ENCODE measurements around the gene HIVEP3. TPM values are rescaled to one million over a fixed set of nuclear protein-coding genes. Genes with fewer than 3 reads are reported as not detected.

The HIVEP3 gene
- total and polyA plus RNA-seq, 2 donors (not counting 1 experiment from before 2014, with no cell fraction given), result 2.0 to 5.1 TPM

- peaks cover 63 to 76% of the 10 kb centered on the region in 2 donors for H3K4me1 ChIP-seq (ENCODE audit: control insufficient read depth in 2 of 2, insufficient read depth in 2 of 2, low read length in 2 of 2)
- no peak overlapping the region for H3K9ac ChIP-seq (ENCODE audit: low read length)
- 40% methylated on average over 2 of the region's 8 CpGs for WGBS (ENCODE audit: insufficient coverage)
- POLR2A ChIA-PET, result interaction anchor here (0.6 to 1.0 kb wide), 3 partner anchors 17 to 697 kb away, joined by 3 read pairs; no protein-coding TSS in a partner anchor
- H4K20me1 ChIP-seq (ENCODE audit: control insufficient read depth, insufficient read depth, low read length, poor library complexity, severe bottlenecking), result no peaks in the 10 kb centered on the region
- H3K4me2 ChIP-seq (replicated peaks; ENCODE audit: low read depth, low read length, poor library complexity, severe bottlenecking), result peak overlapping the region; percentile 53
- CTCF ChIA-PET, result no interaction called here
- no peak overlapping the region for H3K4me3 ChIP-seq (ENCODE audit: control extremely low read depth in 1 of 5, extremely low read depth in 1 of 5, insufficient read depth in 1 of 5, low read depth in 2 of 5, low read length in 4 of 5)
- no peak for DNase-seq
- ATAC-seq (ENCODE audit: low read depth), result no peak
- Mint-ChIP-seq H3K4me3 (peak overlapping the region; percentile 33), H3K9me3 (ENCODE audit: insufficient read depth) (no peaks in the 10 kb centered on the region), H3K4me1 (peaks cover 49% of the 10 kb centered on the region), H3K27me3 (no peaks in the 10 kb centered on the region), H3K27ac (no peak overlapping the region)
- no peaks in the 10 kb centered on the region for H3K9me3 ChIP-seq (ENCODE audit: control extremely low read depth in 1 of 3, control insufficient read depth in 2 of 3, insufficient read depth in 1 of 3, low read length in 2 of 3)
- H3K27me3 ChIP-seq (replicated peaks in 1 of 4; ENCODE audit: control extremely low read depth in 1 of 4, control insufficient read depth in 3 of 4, insufficient read depth in 4 of 4, low read length in 3 of 4), result no peaks in the 10 kb centered on the region
- TF ChIP-seq CTCF (IDR thresholded peaks at IDR 0.05) (no peak), EZH2 (IDR thresholded peaks at IDR 0.05; ENCODE audit: borderline replicate concordance, insufficient read depth, low read depth, low read length, poor library complexity, severe bottlenecking) (no peak)
- H3K36me3 ChIP-seq (replicated peaks in 1 of 2; ENCODE audit: control extremely low read depth in 1 of 2, control insufficient read depth in 1 of 2, extremely low read depth in 1 of 2, insufficient read depth in 2 of 2, low read length in 1 of 2), result no peaks in the 10 kb centered on the region
- no peak overlapping the region for H2AFZ ChIP-seq (ENCODE audit: insufficient read depth, low read depth, low read length, poor library complexity, severe bottlenecking)
- H3K27ac ChIP-seq (ENCODE audit: low read length in 2 of 2), result peak overlapping the region; percentile 45 to 68
- peaks cover 21% of the 10 kb centered on the region for H3K79me2 ChIP-seq (ENCODE audit: control insufficient read depth, insufficient read depth, low read length)
- intact Hi-C loops (cut with micrococcal nuclease), result loop anchor here (2.0 kb wide), 1 partner anchor 18 kb away; no protein-coding TSS in a partner anchor
Measured at GRCh38 chr1:41640756-41641474, 277.8 kb downstream of the HIVEP3 start.

GRCh38 chr1:41640141-41640751 lies 278.5 kb downstream of the HIVEP3 start:
- Mint-ChIP-seq H3K4me1 (peaks cover 43% of the 10 kb centered on the region), H3K27ac (peak overlapping the region; percentile 74), H3K9me3 (ENCODE audit: insufficient read depth) (no peaks in the 10 kb centered on the region), H3K27me3 (no peaks in the 10 kb centered on the region), H3K4me3 (peak overlapping the region; percentile 51)
- peak overlapping the region; percentile 53 for H3K4me2 ChIP-seq (replicated peaks; ENCODE audit: low read depth, low read length, poor library complexity, severe bottlenecking)
- no peak overlapping the region for H3K9ac ChIP-seq (ENCODE audit: low read length)
- DNase-seq (peak; percentile 48), ATAC-seq (ENCODE audit: low read depth) (peak; percentile 34)
- H4K20me1 ChIP-seq (ENCODE audit: control insufficient read depth, insufficient read depth, low read length, poor library complexity, severe bottlenecking), result no peaks in the 10 kb centered on the region
- no peak overlapping the region for H3K4me3 ChIP-seq (ENCODE audit: control extremely low read depth in 1 of 5, extremely low read depth in 1 of 5, insufficient read depth in 1 of 5, low read depth in 2 of 5, low read length in 4 of 5)
- peak overlapping the region; percentile 45 to 68 for H3K27ac ChIP-seq (ENCODE audit: low read length in 2 of 2)
- H3K36me3 ChIP-seq (replicated peaks in 1 of 2; ENCODE audit: control extremely low read depth in 1 of 2, control insufficient read depth in 1 of 2, extremely low read depth in 1 of 2, insufficient read depth in 2 of 2, low read length in 1 of 2), result no peaks in the 10 kb centered on the region
- H3K27me3 ChIP-seq (replicated peaks in 1 of 4; ENCODE audit: control extremely low read depth in 1 of 4, control insufficient read depth in 3 of 4, insufficient read depth in 4 of 4, low read length in 3 of 4), result no peaks in the 10 kb centered on the region
- 54% methylated on average over 7 of the region's 12 CpGs for WGBS (ENCODE audit: insufficient coverage)
- H3K79me2 ChIP-seq (ENCODE audit: control insufficient read depth, insufficient read depth, low read length), result peaks cover 15% of the 10 kb centered on the region
- POLR2A ChIA-PET, result interaction anchor here (0.6 to 1.0 kb wide), 3 partner anchors 17 to 469 kb away, joined by 3 to 4 read pairs (median 3); no protein-coding TSS in a partner anchor
- no peak overlapping the region for H2AFZ ChIP-seq (ENCODE audit: insufficient read depth, low read depth, low read length, poor library complexity, severe bottlenecking)
- TF ChIP-seq CTCF (IDR thresholded peaks at IDR 0.05), result no peak
- no peak for TF ChIP-seq EZH2 (IDR thresholded peaks at IDR 0.05; ENCODE audit: borderline replicate concordance, insufficient read depth, low read depth, low read length, poor library complexity, severe bottlenecking)
- CTCF ChIA-PET, result no interaction called here
- H3K9me3 ChIP-seq (ENCODE audit: control extremely low read depth in 1 of 3, control insufficient read depth in 2 of 3, insufficient read depth in 1 of 3, low read length in 2 of 3), result no peaks in the 10 kb centered on the region
- H3K4me1 ChIP-seq (ENCODE audit: control insufficient read depth in 2 of 2, insufficient read depth in 2 of 2, low read length in 2 of 2), result peaks cover 56 to 70% of the 10 kb centered on the region in 2 donors
- intact Hi-C loops (cut with micrococcal nuclease), result loop anchor here (2.0 kb wide), 1 partner anchor 17 kb away; no protein-coding TSS in a partner anchor
